HG02840 (cell line): ENCODE results near the gene EEF2KMT.
"Not testable (repeated sequence)": the region's sequence is repeated elsewhere in the genome, so short reads cannot be mapped to it uniquely, and the experiment has no call there.

Experiments used
- ATAC-seq: cut with Tn5 transposase; IDR thresholded peaks from one replicate; pipeline ENCODE4 v1.9.1; 2021; ENCODE audit warnings: mild to moderate bottlenecking, moderate library complexity, moderate number of reproducible peaks; ENCODE audit not compliant: unreplicated experiment, low FRiP score

Gene EEF2KMT

GRCh38 chr16:5096437-5097060, 1.0 kb downstream of the EEF2KMT start:
- not testable (repeated sequence) for ATAC-seq

GRCh38 chr16:5095145-5095830, 2.3 kb downstream of the EEF2KMT start:
- ATAC-seq, result not testable (repeated sequence)

GRCh38 chr16:5093746-5094145, 3.8 kb downstream of the EEF2KMT start:
- ATAC-seq, result not testable (repeated sequence)

GRCh38 chr16:5093081-5093480, 4.5 kb downstream of the EEF2KMT start:
- not testable (repeated sequence) for ATAC-seq

- ATAC-seq, result not testable (repeated sequence)
These were observed 7.0 kb downstream of the EEF2KMT start for GRCh38 chr16:5090592-5090991.

GRCh38 chr16:5089911-5090555, 7.6 kb downstream of the EEF2KMT start:
- ATAC-seq, result not testable (repeated sequence)

GRCh38 chr16:5088936-5089335, 8.7 kb downstream of the EEF2KMT start:
- not testable (repeated sequence) for ATAC-seq

- ATAC-seq, result not testable (repeated sequence)
These were observed 9.4 kb downstream of the EEF2KMT start for GRCh38 chr16:5088086-5088790.

- ATAC-seq, result not testable (repeated sequence)
These were observed 11.9 kb downstream of the EEF2KMT start for GRCh38 chr16:5085716-5086115.

GRCh38 chr16:5084802-5085201, 12.8 kb downstream of the EEF2KMT start:
- ATAC-seq, result not testable (repeated sequence)

GRCh38 chr16:5084099-5084731, 13.4 kb downstream of the EEF2KMT start:
- ATAC-seq, result not testable (repeated sequence)

- ATAC-seq, result not testable (repeated sequence)
These were observed 13.9 kb downstream of the EEF2KMT start for GRCh38 chr16:5083646-5084045.

- ATAC-seq, result not testable (repeated sequence)
These were observed 16.6 kb downstream of the EEF2KMT start for GRCh38 chr16:5080996-5081395.

GRCh38 chr16:5080461-5080860, 17.1 kb downstream of the EEF2KMT start:
- ATAC-seq, result not testable (repeated sequence)

GRCh38 chr16:5078626-5079025, 19.0 kb downstream of the EEF2KMT start:
- ATAC-seq, result no peak

GRCh38 chr16:5077304-5077703, 20.3 kb downstream of the EEF2KMT start:
- ATAC-seq, result no peak

- no peak for ATAC-seq
These were observed 22.0 kb downstream of the EEF2KMT start for GRCh38 chr16:5075637-5076036.

GRCh38 chr16:5073771-5074170, 23.8 kb downstream of the EEF2KMT start:
- not testable (repeated sequence) for ATAC-seq

- ATAC-seq, result no peak
These were observed 24.3 kb downstream of the EEF2KMT start for GRCh38 chr16:5073279-5073629.
